ENCODE data around the gene SCFD2. TPM values are rescaled to one million over a fixed set of nuclear protein-coding genes. Genes with fewer than 3 reads are reported as not detected.

Gene SCFD2
- total RNA-seq, 2 experiments from 2014 or later = 12.6 to 14.6 TPM

DNA sequence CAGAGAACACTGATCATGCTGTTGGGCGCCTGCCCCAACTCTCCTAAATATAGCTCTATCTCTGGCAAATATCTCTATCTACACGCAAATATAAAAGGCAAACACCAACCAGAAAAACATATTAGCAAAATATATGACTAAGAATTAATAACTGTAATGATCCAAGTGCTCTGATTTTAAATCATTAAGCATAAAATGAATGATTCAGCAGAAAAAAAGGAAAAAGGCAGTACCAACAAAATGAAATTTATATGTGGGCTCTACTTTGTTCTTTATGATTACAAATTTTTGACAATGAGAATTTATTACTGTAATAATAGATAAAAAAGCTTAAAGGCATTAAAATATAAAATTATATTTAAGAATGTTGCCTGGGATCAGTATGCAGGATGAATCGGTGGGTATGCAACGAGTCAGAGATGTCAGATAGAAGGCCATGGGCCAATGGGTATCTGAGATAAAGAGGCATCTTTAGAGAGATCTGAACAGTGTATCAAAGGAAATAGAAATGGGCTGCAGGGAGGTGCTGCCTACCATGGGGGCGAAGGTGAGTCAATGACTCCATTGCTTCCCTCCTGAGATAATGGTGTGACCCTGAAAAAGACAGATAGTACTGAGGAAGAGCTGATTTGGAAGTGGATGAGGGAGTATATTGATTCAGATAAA lies 234.8 kb downstream of the SCFD2 start:
- H3K27me3 Mint-ChIP-seq = no peaks in the 10 kb centered on the region
- POLR2A ChIA-PET = no interaction called here
- no peak overlapping the region for H3K27ac Mint-ChIP-seq
- H3K9me3 Mint-ChIP-seq = no peaks in the 10 kb centered on the region
- peaks cover 3% of the 10 kb centered on the region for H3K36me3 Mint-ChIP-seq (ENCODE audit: low read depth)
- no peak for DNase-seq
- peaks cover 2% of the 10 kb centered on the region for H3K4me1 Mint-ChIP-seq
- H3K4me3 Mint-ChIP-seq = no peak overlapping the region
- CTCF ChIA-PET = no interaction called here

GRCh38 chr4:53128706-53129357 lies 237.0 kb downstream of the SCFD2 start:
- no peak for DNase-seq
- ChIA-PET CTCF (no interaction called here), POLR2A (no interaction called here)
- Mint-ChIP-seq H3K9me3 (no peaks in the 10 kb centered on the region), H3K27me3 (no peaks in the 10 kb centered on the region), H3K4me1 (peaks cover 2% of the 10 kb centered on the region), H3K36me3 (ENCODE audit: low read depth) (peaks cover 3% of the 10 kb centered on the region), H3K27ac (no peak overlapping the region), H3K4me3 (no peak overlapping the region)

DNA sequence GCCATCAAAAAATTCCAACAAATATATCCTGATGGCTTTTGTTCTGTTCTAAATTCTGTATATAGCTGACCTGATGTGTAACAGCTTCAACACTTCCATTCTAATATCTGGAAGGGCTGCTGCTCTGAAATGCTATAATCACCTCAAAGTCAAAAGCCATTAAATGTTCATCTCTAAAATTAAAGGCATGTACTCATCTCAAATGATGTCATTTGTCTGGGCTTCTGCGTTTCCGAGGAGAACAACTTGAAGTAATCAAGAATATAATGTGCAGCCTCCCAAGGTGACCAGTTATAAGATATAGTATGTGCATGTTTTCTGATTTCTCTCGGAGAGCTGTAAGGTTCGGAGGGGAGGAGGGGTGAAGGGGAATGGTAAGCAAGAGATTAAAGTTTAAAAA lies 237.6 kb downstream of the SCFD2 start:
- Mint-ChIP-seq H3K4me3 (no peak overlapping the region), H3K9me3 (no peaks in the 10 kb centered on the region), H3K4me1 (peaks cover 2% of the 10 kb centered on the region), H3K27ac (no peak overlapping the region), H3K36me3 (ENCODE audit: low read depth) (peaks cover 3% of the 10 kb centered on the region), H3K27me3 (no peaks in the 10 kb centered on the region)
- DNase-seq = no peak
- ChIA-PET POLR2A (no interaction called here), CTCF (no interaction called here)

GRCh38 chr4:53127365-53127764 lies 238.5 kb downstream of the SCFD2 start:
- Mint-ChIP-seq H3K27ac (no peak overlapping the region), H3K27me3 (no peaks in the 10 kb centered on the region), H3K36me3 (ENCODE audit: low read depth) (peaks cover 3% of the 10 kb centered on the region), H3K4me1 (no peaks in the 10 kb centered on the region), H3K9me3 (no peaks in the 10 kb centered on the region), H3K4me3 (no peak overlapping the region)
- no peak for DNase-seq
- ChIA-PET POLR2A (no interaction called here), CTCF (no interaction called here)

DNA sequence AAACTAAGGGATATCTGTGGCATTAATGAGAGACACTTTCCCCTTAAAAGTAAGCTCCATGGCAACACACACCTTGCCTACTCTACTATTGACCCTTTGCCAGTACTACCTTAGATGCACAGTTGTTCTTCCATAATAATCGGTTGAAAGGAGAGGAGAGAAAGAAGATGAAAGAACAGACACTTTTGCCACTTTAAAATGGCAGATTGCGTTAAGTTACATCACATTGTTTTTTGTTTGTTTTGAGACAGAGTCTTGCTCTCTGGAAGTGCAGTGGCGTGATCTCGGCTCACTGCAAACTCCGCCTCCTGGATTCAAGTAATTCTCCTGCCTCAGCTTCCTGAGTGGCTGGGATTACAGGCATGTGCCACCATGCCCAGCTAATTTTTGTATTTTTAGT lies 239.8 kb downstream of the SCFD2 start:
- H3K4me3 Mint-ChIP-seq = no peak overlapping the region
- no peak for DNase-seq
- ChIA-PET POLR2A (no interaction called here), CTCF (no interaction called here)
- H3K4me1 Mint-ChIP-seq = no peaks in the 10 kb centered on the region
- H3K36me3 Mint-ChIP-seq (ENCODE audit: low read depth) = peaks cover 3% of the 10 kb centered on the region
- H3K27me3 Mint-ChIP-seq = no peaks in the 10 kb centered on the region
- no peak overlapping the region for H3K27ac Mint-ChIP-seq
- H3K9me3 Mint-ChIP-seq = no peaks in the 10 kb centered on the region

DNA sequence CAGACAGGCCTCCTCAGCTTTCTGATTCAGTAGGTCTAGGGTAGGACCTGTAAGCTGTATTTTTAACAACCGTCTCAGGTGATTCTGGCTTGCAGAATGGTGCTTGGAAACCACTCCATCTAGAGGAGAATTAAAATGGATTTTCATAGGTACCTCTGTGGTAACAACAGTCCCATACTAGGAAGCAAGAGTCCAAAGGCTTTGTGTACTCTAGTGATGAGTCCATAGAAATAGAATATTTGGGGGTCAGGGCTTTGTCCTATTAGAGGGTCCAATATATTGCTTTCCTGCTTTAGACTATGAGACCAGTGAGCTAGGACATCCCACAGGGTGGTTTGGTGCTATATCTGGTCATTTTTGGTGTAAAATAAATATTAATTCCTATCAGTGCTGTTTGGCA lies 242.0 kb downstream of the SCFD2 start:
- no peaks in the 10 kb centered on the region for H3K4me1 Mint-ChIP-seq
- H3K27ac Mint-ChIP-seq = no peak overlapping the region
- POLR2A ChIA-PET = no interaction called here
- H3K27me3 Mint-ChIP-seq = no peaks in the 10 kb centered on the region
- DNase-seq = no peak
- CTCF ChIA-PET = no interaction called here
- H3K36me3 Mint-ChIP-seq (ENCODE audit: low read depth) = peaks cover 3% of the 10 kb centered on the region
- H3K9me3 Mint-ChIP-seq = no peaks in the 10 kb centered on the region
- no peak overlapping the region for H3K4me3 Mint-ChIP-seq

- CTCF ChIA-PET = no interaction called here
- peaks cover 3% of the 10 kb centered on the region for H3K36me3 Mint-ChIP-seq (ENCODE audit: low read depth)
- POLR2A ChIA-PET = no interaction called here
Measured at GRCh38 chr4:53123171-53123570, 242.7 kb downstream of the SCFD2 start.

GRCh38 chr4:53122280-53123116 lies 243.4 kb downstream of the SCFD2 start:
- peaks cover 3% of the 10 kb centered on the region for H3K36me3 Mint-ChIP-seq (ENCODE audit: low read depth)
- DNase-seq = no peak
- H3K27me3 Mint-ChIP-seq = no peaks in the 10 kb centered on the region
- CTCF ChIA-PET = no interaction called here
- H3K9me3 Mint-ChIP-seq = peaks cover 2% of the 10 kb centered on the region
- no peak overlapping the region for H3K4me3 Mint-ChIP-seq
- H3K4me1 Mint-ChIP-seq = no peaks in the 10 kb centered on the region
- POLR2A ChIA-PET = no interaction called here
- no peak overlapping the region for H3K27ac Mint-ChIP-seq

More at GRCh38 chr4:53123171-53123570, 242.7 kb downstream of the SCFD2 start:
- Mint-ChIP-seq H3K9me3 (peaks cover 2% of the 10 kb centered on the region), H3K27me3 (no peaks in the 10 kb centered on the region), H3K4me1 (no peaks in the 10 kb centered on the region), H3K27ac (no peak overlapping the region), H3K4me3 (no peak overlapping the region)
- DNase-seq = no peak

DNA sequence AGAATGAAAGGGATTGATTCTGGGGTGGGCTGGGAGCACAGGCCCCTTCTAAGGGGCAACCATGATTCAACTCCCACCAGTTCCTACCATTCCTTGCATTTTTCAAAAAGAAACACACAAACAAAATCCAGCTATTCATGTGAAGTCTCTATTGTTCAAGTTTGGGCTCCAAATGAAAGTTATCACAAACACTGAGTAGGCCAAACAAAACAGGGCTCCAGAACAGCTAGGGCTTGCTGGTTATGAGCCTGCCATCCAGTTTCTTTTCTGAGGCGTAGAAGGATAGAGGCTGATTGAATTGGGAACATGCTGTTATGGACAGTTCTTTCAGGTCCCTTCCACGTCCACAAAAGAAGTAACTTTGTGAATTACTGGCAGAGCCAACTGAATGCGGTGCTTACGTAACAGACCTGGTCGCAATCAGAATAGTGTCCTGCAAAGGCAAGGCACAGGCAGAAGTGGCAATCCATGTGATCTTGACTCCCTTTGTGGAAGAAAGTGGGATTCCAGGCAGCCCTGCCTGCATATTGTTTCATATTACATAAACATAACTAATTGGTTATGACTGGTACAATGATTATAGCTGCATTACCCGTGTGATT lies 244.5 kb downstream of the SCFD2 start:
- Mint-ChIP-seq H3K4me1 (no peaks in the 10 kb centered on the region), H3K27ac (no peak overlapping the region), H3K36me3 (ENCODE audit: low read depth) (peaks cover 3% of the 10 kb centered on the region), H3K9me3 (peaks cover 2% of the 10 kb centered on the region), H3K4me3 (no peak overlapping the region), H3K27me3 (no peaks in the 10 kb centered on the region)
- POLR2A ChIA-PET = no interaction called here
- no peak for DNase-seq
- CTCF ChIA-PET = no interaction called here

GRCh38 chr4:53120778-53121177 lies 245.1 kb downstream of the SCFD2 start:
- ChIA-PET POLR2A (no interaction called here), CTCF (no interaction called here)
- H3K4me1 Mint-ChIP-seq = no peaks in the 10 kb centered on the region
- H3K4me3 Mint-ChIP-seq = no peak overlapping the region
- H3K36me3 Mint-ChIP-seq (ENCODE audit: low read depth) = peaks cover 3% of the 10 kb centered on the region
- H3K27ac Mint-ChIP-seq = no peak overlapping the region
- peaks cover 2% of the 10 kb centered on the region for H3K9me3 Mint-ChIP-seq
- no peaks in the 10 kb centered on the region for H3K27me3 Mint-ChIP-seq
- no peak for DNase-seq

GRCh38 chr4:53119680-53120079 lies 246.2 kb downstream of the SCFD2 start:
- ChIA-PET CTCF (no interaction called here), POLR2A (no interaction called here)
- H3K27me3 Mint-ChIP-seq = no peaks in the 10 kb centered on the region
- H3K4me1 Mint-ChIP-seq = no peaks in the 10 kb centered on the region
- no peak for DNase-seq
- peaks cover 6% of the 10 kb centered on the region for H3K36me3 Mint-ChIP-seq (ENCODE audit: low read depth)
- H3K9me3 Mint-ChIP-seq = peaks cover 2% of the 10 kb centered on the region
- H3K27ac Mint-ChIP-seq = no peak overlapping the region
- no peak overlapping the region for H3K4me3 Mint-ChIP-seq

DNA sequence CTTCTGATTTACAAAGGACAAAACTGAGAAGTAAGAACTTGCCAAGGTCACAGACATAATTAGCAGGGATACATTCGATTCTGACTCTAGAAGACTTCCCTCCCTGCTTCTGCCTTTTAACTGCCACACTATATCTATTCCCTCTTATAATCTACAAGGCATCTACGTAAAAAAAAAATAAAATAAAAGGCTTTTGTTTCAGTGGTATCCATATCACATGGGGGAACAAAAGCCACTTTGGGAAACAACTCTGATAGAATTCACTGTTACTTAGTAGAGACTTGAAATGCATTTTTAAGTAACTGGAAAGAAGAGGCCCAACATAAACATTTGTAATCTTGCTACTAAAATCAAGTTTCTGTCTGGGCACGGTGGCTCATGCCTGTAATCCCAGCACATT lies 247.2 kb downstream of the SCFD2 start:
- Mint-ChIP-seq H3K36me3 (ENCODE audit: low read depth) (peaks cover 6% of the 10 kb centered on the region), H3K4me1 (peaks cover 2% of the 10 kb centered on the region), H3K27me3 (no peaks in the 10 kb centered on the region), H3K4me3 (no peak overlapping the region), H3K27ac (no peak overlapping the region), H3K9me3 (peaks cover 2% of the 10 kb centered on the region)
- DNase-seq = no peak
- CTCF ChIA-PET = no interaction called here
- POLR2A ChIA-PET = no interaction called here

DNA sequence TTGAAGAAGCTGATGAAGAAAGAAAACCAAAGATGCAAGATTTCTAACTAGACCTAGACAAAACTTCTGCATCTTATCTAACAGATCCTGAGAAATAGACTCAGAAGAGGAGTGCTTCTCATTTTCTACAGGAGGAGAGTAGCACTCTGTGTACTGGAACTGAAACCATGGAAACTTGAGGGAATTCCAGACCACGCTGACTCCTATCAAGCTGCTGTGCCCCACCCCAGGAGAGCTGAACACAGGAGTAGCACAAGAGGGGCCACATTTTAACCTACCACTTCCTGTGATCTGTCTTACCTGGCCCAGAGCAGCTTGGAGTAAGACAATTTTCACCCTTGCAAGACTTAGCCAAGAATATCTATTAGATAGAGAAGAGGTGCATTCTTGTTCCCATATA lies 248.9 kb downstream of the SCFD2 start:
- Mint-ChIP-seq H3K27me3 (no peaks in the 10 kb centered on the region), H3K4me1 (peaks cover 9% of the 10 kb centered on the region), H3K9me3 (peaks cover 2% of the 10 kb centered on the region), H3K4me3 (no peak overlapping the region), H3K36me3 (ENCODE audit: low read depth) (peaks cover 6% of the 10 kb centered on the region), H3K27ac (no peak overlapping the region)
- POLR2A ChIA-PET = no interaction called here
- CTCF ChIA-PET = no interaction called here
- DNase-seq = no peak
